Femur (tissue), 1 donor: ENCODE measurements around the gene CD99.

ENCODE experiments used
- DNase-seq: peaks from one replicate; pipeline ENCODE4 v3.0.0-alpha.2; 2017

The CD99 gene

DNA sequence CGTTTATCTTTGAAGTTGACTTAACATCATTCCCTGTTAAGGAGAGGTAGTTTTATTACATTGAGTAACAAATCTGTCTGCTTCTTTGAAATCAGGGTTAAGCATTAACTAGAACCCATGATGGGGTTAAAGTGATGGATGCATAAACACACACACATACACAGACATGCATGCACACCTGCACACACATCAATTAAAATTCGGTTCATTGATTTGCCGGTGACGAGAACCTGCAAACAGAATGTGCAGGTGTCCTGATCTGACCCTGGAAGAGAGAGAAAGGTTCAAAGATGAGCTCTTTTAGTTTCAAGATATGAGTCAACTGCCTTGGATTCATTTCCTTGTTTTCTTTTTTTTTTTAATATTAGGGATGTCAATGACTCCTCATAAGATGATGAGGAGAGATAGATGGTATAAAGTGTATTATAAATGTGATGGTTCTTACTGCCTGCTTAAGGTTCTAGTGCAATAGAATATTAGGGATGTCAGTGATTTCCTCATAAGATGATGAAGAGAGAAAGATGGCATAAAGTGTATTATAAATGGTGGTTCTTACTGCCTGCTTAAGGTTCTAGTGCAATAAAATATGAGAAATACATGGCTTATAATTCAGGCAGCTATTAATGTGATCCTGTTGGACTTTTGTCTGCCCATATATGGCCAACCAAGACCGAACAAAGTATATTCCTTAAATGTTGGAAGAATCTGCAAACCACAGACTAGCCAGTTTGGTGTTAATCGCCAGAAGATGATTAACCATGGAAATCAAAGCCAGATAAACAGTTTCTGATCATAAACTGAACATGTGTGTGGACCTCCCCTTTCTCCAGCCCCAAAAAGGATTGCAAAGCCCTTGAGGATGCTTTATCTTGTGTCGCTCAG is 14.1 kb upstream of the CD99 start:
- DNase-seq, result no peak

- DNase-seq, result peak; percentile 74
Observed at GRCh38 chrX:2677764-2678163, 13.3 kb upstream of the CD99 start.

GRCh38 chrX:2678583-2678982 is 12.5 kb upstream of the CD99 start:
- DNase-seq, result no peak

- no peak for DNase-seq
Observed at GRCh38 chrX:2679534-2680485, 11.3 kb upstream of the CD99 start.

DNA sequence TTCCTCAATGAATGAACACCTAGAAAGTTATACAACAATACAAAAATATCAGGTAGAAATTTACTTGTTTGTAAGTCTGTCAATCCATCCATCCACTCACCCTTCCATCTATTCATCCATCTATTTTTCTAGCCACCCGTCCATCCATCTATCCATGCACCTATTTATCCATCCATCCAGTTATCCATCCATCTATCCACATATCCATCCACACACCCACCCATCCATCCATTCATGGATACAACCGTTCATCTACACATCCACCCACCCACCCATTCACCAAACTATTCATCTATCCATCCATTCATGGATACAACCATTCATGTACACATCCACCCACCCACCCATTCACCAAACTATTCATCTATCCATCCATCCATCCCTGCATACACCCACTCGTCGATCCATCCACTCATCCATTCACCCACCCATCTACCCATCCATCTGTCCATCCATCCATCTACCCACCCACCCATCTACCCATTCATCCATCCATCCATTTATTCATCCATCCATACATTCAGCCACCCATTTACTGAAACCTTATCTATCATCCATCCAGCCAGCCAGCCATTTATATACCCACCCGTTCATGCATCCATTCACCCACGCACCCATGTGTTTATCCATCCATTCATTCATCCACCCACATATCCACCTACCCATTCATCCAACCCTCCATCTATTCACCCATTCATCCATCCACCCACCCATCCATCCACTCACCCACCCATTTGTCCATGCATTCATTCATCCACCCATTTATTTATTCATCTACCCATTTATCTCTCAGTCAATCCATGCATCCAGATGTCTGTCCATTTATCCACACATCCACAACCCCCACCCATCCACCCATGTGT is 10.4 kb upstream of the CD99 start:
- no peak for DNase-seq

GRCh38 chrX:2682565-2683177 is 8.4 kb upstream of the CD99 start:
- DNase-seq, result no peak

DNA sequence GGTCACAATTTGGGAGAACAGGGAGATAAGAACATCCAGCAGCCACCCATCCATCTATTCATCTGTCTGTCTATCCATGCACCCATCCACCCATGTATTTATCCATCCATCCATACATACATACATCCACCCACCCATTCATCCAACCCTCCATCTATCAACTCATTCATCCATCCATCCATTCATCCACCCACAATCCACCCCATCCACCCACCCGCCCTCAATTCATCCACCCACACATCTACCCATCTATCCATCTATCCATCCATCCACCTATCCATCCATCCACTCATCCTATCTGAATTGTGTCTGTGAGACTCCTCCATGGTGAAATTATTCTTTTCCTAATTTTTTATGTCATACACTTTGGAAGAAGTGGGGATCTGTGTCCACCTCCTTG is 6.8 kb upstream of the CD99 start:
- no peak for DNase-seq

GRCh38 chrX:2685886-2686285 is 5.2 kb upstream of the CD99 start:
- no peak for DNase-seq

- DNase-seq, result peak; percentile 35
Observed at GRCh38 chrX:2689773-2690666, 1.1 kb upstream of the CD99 start.

DNA sequence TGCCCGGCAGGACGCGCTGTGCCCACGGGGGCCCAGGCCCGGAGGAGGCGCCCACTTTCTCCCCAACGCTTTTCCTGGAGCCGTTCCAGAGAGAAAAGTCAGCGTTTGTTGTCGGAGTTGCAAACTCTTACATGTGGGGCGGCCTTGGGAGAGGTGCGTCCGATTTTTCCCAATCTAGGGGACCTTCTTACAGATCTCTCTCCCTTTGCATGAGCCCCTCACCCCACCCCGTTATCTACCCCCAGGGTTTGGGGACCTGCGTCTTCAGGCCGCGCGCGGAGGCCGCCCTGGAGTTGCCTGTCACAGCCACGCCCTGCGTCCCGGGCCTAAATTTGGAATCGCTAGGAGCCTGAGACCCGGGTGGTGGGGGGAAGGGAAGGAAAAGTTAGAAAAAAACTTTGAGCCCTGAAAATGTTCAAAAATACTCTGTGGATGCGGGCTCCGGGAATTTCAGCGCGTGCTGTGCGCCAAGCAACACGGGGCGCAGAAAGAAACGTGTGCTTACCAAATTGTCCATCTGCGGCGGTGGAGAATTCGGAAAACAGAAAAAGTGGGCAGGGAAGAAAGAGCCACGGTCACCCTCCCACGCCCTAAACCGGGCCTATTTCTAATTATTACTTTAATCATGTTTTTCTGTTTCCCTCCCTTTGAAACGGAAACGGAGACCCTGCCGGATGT is 587 bp downstream of the CD99 start:
- peak; percentile 70 for DNase-seq

- DNase-seq, result peak; percentile 52
Observed at GRCh38 chrX:2692221-2693112, 1.4 kb downstream of the CD99 start.

- DNase-seq, result no peak
Observed at GRCh38 chrX:2693113-2694002, 2.3 kb downstream of the CD99 start.

DNA sequence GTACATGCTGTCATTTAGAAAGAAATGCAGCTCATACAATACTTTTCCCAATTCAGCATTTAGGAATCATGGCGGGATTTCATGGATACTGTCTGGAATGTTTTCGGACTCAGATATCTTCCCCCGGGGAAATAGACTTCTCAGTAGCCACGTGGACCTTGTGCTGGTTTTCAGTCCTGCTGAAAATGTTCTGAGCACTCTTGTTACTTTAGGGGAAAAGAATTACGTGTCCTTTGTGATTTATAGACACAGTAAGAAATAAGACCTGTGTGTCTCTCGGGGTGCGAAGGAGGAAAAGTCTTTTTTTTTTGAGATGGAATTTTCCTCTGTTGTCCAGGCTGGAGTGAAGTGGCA is 3.8 kb downstream of the CD99 start:
- DNase-seq, result no peak

DNA sequence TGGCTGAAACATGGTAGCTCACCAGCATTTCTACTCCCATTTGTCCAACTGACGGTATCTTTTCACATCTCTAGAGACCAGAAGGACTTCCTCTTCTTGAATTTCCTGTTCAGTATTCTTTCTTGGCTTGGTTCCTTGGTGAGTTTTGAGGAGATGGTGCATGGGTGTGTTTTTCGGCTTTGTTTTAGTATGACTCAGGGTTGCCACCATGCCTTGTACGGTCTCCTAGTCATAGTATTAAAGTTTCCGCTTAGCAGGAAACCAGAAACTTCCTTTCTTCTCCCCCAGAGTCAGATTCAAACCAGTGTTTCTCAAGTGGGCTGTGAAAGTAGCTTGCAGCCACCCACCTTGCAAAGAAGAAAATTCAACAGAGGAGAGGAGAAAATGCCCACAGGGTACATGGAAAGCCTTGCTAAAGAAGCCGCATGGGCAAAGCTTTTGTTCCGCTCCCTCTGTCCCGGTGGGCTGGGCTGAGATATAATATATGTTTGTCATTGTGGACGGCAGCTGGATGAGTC is 5.7 kb downstream of the CD99 start:
- peak; percentile 39 for DNase-seq

DNA sequence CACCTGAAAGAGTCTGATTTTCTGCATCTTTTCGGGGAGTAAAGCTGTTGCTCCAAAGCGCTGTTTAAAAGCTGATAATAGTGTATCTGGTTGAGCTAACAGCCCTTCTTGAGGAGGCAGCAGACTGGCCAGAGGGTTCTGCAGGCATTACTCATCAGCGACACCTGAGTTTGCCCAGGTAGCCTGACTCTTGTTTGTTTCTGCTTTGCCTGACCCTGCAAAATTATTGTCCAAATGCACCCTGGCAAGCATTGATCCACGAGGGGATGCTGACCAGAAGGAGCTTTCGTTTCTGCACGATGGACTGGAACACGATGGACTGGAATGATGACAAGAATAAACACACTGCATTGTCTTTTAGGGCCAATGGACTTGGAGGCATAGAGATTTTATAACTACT is 6.2 kb downstream of the CD99 start:
- no peak for DNase-seq

DNA sequence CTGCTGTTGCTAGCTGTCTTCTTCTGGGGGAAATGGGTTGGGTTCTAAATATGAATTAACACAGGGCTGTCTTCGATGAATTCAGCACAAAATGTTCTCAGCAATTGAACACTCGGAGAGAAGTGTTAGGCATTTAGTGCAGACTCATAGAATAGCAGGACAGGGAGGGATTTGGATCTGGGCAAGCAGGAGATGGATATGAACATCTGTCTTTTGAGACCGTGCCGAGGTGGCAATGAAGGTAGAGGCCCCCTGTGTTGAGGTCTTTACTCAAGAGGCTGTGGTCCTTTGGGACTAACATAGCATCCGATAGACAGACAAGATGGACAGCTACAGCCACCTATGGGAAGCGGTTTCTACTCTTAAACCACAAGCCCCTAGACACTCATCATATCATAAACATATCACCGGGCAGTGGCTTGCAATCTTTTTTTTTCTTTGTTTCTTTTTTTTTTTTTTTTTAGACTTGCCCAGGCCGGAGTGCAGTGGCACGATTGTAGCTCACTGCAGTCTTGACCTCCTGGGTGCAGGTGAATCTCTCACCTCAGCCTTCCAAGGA is 6.7 kb downstream of the CD99 start:
- no peak for DNase-seq

GRCh38 chrX:2698604-2699003 is 7.5 kb downstream of the CD99 start:
- no peak for DNase-seq

DNA sequence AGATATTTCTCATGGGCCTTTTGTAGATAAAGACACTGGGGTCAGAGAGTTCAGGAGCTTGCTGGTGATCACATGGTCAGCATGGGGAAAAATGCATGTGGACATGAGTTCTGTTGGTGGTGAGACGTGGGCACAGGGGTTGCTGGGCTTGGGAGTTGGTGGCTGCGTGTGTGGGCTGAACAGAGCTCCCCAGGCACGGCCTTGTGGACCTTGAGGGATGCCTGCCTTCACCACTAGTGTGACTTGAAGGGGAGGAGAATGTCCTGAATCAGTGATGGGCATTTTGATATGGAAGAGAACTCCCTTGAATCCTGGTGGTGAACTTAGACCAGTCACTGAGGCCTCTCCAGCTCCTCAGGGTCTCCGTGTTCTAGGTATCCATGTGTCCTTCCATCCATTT is 8.9 kb downstream of the CD99 start:
- DNase-seq, result no peak
